T-helper 1 cell treated with Interleukin-12 subunit alpha and Interleukin-12 subunit beta and Interleukin-4 antibody, amounts not matched to agents 30 μg/mL and 1 μg/mL, for 36 hours (primary cell): ENCODE measurements around the gene HK1.
"Not testable (repeated sequence)": the region's sequence is repeated elsewhere in the genome, so short reads cannot be mapped to it uniquely, and the experiment has no call there.

Source experiments
- H3K27ac Mint-ChIP-seq: one replicate; pipeline ENCODE4 v1.8.0; 2021; ENCODE audit warnings: mild to moderate bottlenecking, mixed read lengths
- H3K27me3 Mint-ChIP-seq: one replicate; pipeline ENCODE4 v1.8.0; 2021; ENCODE audit warnings: low read depth, mixed read lengths
- H3K36me3 Mint-ChIP-seq: one replicate; pipeline ENCODE4 v1.8.0; 2021; ENCODE audit warnings: low read depth, mixed read lengths
- H3K4me1 Mint-ChIP-seq: one replicate; pipeline ENCODE4 v1.8.0; 2021; ENCODE audit warnings: low read depth, mixed read lengths
- H3K4me3 Mint-ChIP-seq: one replicate; pipeline ENCODE4 v1.8.0; 2021; ENCODE audit warnings: mild to moderate bottlenecking, moderate library complexity, mixed read lengths
- H3K9me3 Mint-ChIP-seq: one replicate; pipeline ENCODE4 v1.8.0; 2021; ENCODE audit warnings: mixed read lengths

The HK1 gene

DNA sequence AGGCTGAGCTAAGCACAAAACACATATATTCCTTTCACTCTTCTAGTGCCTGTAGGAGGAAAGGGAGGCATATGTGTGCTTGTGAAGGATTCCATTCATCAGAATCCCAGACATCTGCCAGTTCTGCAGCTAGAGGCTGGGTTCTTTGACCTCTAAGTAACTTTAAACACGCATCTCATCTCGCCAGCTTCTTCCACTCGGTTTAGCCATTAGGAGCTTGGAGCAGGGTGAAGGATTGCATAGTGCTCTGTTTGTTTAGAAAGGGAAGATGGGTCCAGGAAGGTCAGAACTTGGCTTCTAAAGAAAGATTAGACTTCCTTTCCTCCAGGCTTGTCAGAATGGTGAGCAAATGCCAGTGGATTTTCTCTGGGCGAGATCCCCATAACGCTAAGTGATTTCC, 43.6 kb downstream of the HK1 start:
- H3K4me1 Mint-ChIP-seq: peaks cover 42% of the 10 kb centered on the region
- no peaks in the 10 kb centered on the region for H3K9me3 Mint-ChIP-seq
- peaks cover 6% of the 10 kb centered on the region for H3K36me3 Mint-ChIP-seq
- no peak overlapping the region for H3K4me3 Mint-ChIP-seq
- no peaks in the 10 kb centered on the region for H3K27me3 Mint-ChIP-seq
- no peak overlapping the region for H3K27ac Mint-ChIP-seq

- H3K27ac Mint-ChIP-seq, H3K27me3 Mint-ChIP-seq: not testable (repeated sequence)
- H3K4me1 Mint-ChIP-seq: peaks cover 41% of the 10 kb centered on the region
Observed at GRCh38 chr10:69322346-69322745, 44.0 kb downstream of the HK1 start.

DNA sequence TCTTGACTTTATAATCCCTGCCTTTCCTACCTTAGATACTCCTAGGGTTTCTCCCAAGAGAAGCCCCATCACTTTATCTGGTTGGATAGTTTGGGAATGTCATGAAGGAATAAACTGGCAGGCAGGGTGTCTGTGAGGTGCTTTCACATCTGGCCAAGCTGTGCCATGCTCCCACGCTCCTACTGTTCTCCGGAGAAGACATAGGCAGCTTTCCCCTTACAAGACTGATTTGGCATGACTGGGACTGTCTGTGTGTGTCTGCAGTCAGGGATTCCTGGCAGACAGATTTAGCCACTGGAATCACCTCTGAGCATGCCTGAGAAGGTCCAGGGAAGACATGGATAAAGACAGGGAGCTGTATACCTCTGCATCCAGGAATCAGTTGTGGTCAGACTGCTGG, 45.3 kb downstream of the HK1 start:
- H3K27me3 Mint-ChIP-seq: no peaks in the 10 kb centered on the region
- no peaks in the 10 kb centered on the region for H3K9me3 Mint-ChIP-seq
- peaks cover 47% of the 10 kb centered on the region for H3K4me1 Mint-ChIP-seq
- no peak overlapping the region for H3K4me3 Mint-ChIP-seq
- H3K36me3 Mint-ChIP-seq: peaks cover 6% of the 10 kb centered on the region
- no peak overlapping the region for H3K27ac Mint-ChIP-seq

More at GRCh38 chr10:69322346-69322745, 44.0 kb downstream of the HK1 start:
- not testable (repeated sequence) for H3K36me3 Mint-ChIP-seq, H3K9me3 Mint-ChIP-seq, H3K4me3 Mint-ChIP-seq

- Mint-ChIP-seq H3K4me1 (peaks cover 50% of the 10 kb centered on the region), H3K27me3 (no peaks in the 10 kb centered on the region), H3K9me3 (no peaks in the 10 kb centered on the region), H3K36me3 (peaks cover 6% of the 10 kb centered on the region), H3K27ac (no peak overlapping the region), H3K4me3 (no peak overlapping the region)
Observed at GRCh38 chr10:69324583-69324982, 46.3 kb downstream of the HK1 start.

GRCh38 chr10:69325637-69326523, 47.6 kb downstream of the HK1 start:
- H3K27me3 Mint-ChIP-seq, H3K9me3 Mint-ChIP-seq, H3K4me3 Mint-ChIP-seq, H3K36me3 Mint-ChIP-seq: not testable (repeated sequence)
- peak overlapping the region; percentile 77 for H3K27ac Mint-ChIP-seq
- H3K4me1 Mint-ChIP-seq: peaks cover 48% of the 10 kb centered on the region

- peaks cover 3% of the 10 kb centered on the region for H3K36me3 Mint-ChIP-seq
- no peak overlapping the region for H3K27ac Mint-ChIP-seq
- H3K4me1 Mint-ChIP-seq: peaks cover 42% of the 10 kb centered on the region
- H3K9me3 Mint-ChIP-seq: no peaks in the 10 kb centered on the region
- H3K27me3 Mint-ChIP-seq: no peaks in the 10 kb centered on the region
- no peak overlapping the region for H3K4me3 Mint-ChIP-seq
Observed at GRCh38 chr10:69326692-69327091, 48.4 kb downstream of the HK1 start.

DNA sequence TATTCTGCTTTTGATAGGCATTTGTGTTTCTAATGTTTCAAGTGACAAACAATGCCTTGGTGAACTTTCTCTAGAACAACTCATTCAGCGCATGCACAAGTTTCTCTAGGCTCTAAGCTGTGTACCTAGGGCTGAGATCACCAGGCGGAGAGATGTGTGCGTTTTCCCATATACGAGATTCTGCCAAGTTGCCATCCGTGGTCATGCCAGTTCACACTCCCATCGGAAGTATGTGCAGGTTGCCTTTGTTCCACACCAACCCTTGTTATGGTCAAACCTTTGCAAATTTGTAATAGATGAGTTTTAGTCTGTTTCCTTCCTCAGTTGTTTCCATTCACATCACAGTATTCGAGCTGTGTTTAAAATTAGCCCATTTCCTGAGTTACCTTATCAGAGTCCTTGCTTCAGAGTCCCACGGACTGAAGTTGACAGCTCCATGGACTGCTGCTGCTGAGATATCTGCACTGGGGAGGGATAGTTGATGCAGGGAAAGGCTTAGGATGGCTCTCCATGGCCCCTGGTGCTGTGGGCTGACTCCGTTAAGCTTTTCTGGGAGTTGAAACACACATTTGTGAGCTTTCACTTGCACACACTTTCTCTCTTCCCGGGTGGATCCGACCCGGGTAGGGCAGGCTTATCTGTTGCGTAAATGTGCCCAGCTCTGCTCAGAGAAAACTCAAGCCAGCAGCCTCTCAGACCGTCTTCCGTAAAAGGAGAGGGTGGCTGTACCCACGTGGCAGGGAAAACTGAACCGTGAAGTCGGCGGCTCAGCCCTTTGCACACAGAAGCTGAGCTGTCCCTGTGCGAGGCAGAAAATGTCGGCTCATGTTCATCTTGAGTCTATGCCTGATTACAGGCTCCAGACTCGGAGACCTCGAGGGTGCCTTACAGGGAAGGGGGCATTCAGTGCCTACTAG, 49.4 kb downstream of the HK1 start:
- H3K9me3 Mint-ChIP-seq: no peaks in the 10 kb centered on the region
- peak overlapping the region; percentile 33 for H3K27ac Mint-ChIP-seq
- no peaks in the 10 kb centered on the region for H3K27me3 Mint-ChIP-seq
- peaks cover 36% of the 10 kb centered on the region for H3K4me1 Mint-ChIP-seq
- peaks cover 3% of the 10 kb centered on the region for H3K36me3 Mint-ChIP-seq
- peak overlapping the region; percentile 55 for H3K4me3 Mint-ChIP-seq

DNA sequence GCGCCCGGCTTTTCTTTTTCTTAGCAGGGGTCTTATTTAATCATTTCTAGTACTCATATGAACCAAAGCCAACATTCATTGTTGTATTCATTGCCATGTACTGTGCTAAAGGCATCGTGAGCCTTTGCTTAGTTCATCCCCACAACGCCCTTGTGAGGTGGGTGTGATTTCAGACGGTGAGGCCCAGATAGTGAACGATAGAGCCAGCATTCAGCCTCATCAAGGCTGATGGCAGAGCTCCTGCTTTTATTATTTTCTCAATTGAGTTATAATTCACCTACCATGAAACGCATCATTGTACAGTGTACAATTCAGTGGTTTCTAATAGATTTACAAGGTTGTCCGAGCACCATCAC, 50.1 kb downstream of the HK1 start:
- Mint-ChIP-seq H3K27ac (peak overlapping the region; percentile 33), H3K27me3 (no peaks in the 10 kb centered on the region), H3K9me3 (no peaks in the 10 kb centered on the region), H3K36me3 (peaks cover 3% of the 10 kb centered on the region), H3K4me1 (peaks cover 36% of the 10 kb centered on the region), H3K4me3 (peak overlapping the region; percentile 55)

- not testable (repeated sequence) for H3K27me3 Mint-ChIP-seq, H3K9me3 Mint-ChIP-seq, H3K4me3 Mint-ChIP-seq, H3K36me3 Mint-ChIP-seq
- Mint-ChIP-seq H3K4me1 (peaks cover 38% of the 10 kb centered on the region), H3K27ac (peak overlapping the region; percentile 18)
Observed at GRCh38 chr10:69328888-69329287, 50.6 kb downstream of the HK1 start.

- Mint-ChIP-seq H3K27ac (no peak overlapping the region), H3K9me3 (no peaks in the 10 kb centered on the region), H3K27me3 (no peaks in the 10 kb centered on the region), H3K4me1 (peaks cover 44% of the 10 kb centered on the region), H3K4me3 (peak overlapping the region; percentile 19), H3K36me3 (peaks cover 3% of the 10 kb centered on the region)
Observed at GRCh38 chr10:69329721-69330178, 51.5 kb downstream of the HK1 start.

DNA sequence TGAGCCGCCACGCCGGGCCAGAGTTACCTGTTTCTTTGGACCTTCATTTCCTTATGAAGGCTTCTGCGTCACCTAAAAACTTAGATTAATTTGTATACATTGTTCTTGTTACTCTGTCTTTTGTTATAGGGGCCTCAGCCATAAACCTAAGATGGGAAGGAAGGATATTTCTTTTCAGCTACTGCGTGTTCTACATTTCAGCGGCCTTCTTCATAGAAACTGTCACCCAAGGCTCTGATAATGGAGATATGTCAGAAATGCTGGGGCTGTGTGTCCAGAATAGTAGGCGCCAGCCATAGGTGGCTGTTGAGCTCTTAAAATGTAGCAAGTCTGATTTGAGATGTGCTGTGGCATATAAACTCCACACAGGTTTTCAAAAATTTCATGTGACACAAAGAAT, 52.9 kb downstream of the HK1 start:
- Mint-ChIP-seq H3K27ac (no peak overlapping the region), H3K36me3 (peaks cover 3% of the 10 kb centered on the region), H3K27me3 (no peaks in the 10 kb centered on the region), H3K9me3 (no peaks in the 10 kb centered on the region), H3K4me3 (no peak overlapping the region), H3K4me1 (peaks cover 49% of the 10 kb centered on the region)

- peaks cover 45% of the 10 kb centered on the region for H3K4me1 Mint-ChIP-seq
- no peak overlapping the region for H3K4me3 Mint-ChIP-seq
- H3K36me3 Mint-ChIP-seq: peaks cover 3% of the 10 kb centered on the region
- no peak overlapping the region for H3K27ac Mint-ChIP-seq
- no peaks in the 10 kb centered on the region for H3K27me3 Mint-ChIP-seq
- no peaks in the 10 kb centered on the region for H3K9me3 Mint-ChIP-seq
Observed at GRCh38 chr10:69332278-69333010, 54.1 kb downstream of the HK1 start.

DNA sequence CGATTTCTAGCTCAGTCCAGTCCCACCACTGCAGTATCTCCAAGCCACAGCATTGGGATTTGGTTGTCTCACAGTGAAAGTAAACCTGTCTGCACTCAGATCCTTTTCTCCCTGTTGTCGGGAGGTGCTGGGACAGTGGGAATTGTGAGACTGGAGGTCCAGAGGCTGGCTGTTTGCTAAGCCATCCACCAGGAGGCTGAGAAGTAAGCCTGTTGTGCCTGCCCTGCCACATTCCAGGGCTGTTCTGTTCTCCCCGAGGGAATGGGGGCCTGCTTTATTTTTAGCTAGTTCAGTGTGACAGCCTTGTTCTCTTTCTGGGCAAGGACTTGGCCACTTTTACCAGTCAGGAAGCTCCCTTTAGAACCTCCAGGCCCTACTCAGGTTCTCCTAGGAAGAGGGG, 54.9 kb downstream of the HK1 start:
- peaks cover 3% of the 10 kb centered on the region for H3K36me3 Mint-ChIP-seq
- H3K9me3 Mint-ChIP-seq: no peaks in the 10 kb centered on the region
- no peaks in the 10 kb centered on the region for H3K27me3 Mint-ChIP-seq
- H3K4me1 Mint-ChIP-seq: peaks cover 40% of the 10 kb centered on the region
- no peak overlapping the region for H3K4me3 Mint-ChIP-seq
- H3K27ac Mint-ChIP-seq: no peak overlapping the region

- not testable (repeated sequence) for H3K36me3 Mint-ChIP-seq, H3K4me3 Mint-ChIP-seq, H3K9me3 Mint-ChIP-seq, H3K27me3 Mint-ChIP-seq
- peak overlapping the region; percentile 31 for H3K27ac Mint-ChIP-seq
- peaks cover 37% of the 10 kb centered on the region for H3K4me1 Mint-ChIP-seq
Observed at GRCh38 chr10:69333865-69334301, 55.6 kb downstream of the HK1 start.
